HG02885 (cell line): ENCODE measurements around the gene TMEM131L.
A peak's percentile ranks its signal among the peaks of the same experiment; 100 is the strongest.

Source experiments
- ATAC-seq: cut with Tn5 transposase; IDR thresholded peaks from one replicate; pipeline ENCODE4 v1.9.1; 2021; ENCODE audit warnings: mild to moderate bottlenecking; ENCODE audit not compliant: unreplicated experiment, poor library complexity

Gene TMEM131L

GRCh38 chr4:153472122-153473037 is 6.2 kb downstream of the TMEM131L start:
- ATAC-seq, result peak; percentile 49

- ATAC-seq, result no peak
These were observed 8.1 kb downstream of the TMEM131L start for GRCh38 chr4:153474251-153474650.

DNA sequence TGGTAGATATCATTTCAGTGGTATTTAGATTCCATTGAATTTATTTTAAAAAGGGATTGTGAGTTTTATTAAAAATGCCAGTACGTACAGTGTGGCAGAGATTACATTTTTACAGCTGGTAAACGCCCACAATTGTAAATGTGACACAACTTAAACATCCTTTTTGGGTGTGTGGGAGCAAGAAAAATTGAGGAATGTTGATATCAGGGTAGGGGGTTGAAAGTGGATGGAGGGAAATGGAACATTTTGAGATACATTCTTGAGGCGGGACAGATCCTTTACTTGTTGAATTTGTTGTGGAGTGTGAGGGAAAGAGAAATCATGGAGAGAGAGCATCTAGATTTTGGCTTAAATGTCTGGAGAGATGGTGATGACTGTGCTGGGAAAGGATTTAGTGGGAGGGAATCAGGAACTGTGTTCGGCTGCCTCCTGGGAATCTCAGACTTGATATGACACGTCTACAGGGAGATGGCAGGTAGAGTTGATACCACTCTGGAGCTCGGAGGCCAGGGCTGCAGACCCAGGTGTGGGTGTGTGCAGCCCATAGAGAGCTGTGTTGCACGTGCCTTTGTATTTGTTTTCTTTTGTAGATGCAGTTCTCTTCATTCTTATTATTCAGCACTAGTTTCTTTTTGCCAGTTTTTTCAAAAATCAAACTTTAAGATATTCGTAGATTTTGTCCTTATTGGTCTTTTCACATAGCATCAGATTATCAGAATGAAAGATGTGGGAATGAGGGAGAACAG is 10.8 kb downstream of the TMEM131L start:
- ATAC-seq, result no peak

GRCh38 chr4:153479101-153479500 is 12.9 kb downstream of the TMEM131L start:
- no peak for ATAC-seq

GRCh38 chr4:153480704-153481103 is 14.5 kb downstream of the TMEM131L start:
- no peak for ATAC-seq

DNA sequence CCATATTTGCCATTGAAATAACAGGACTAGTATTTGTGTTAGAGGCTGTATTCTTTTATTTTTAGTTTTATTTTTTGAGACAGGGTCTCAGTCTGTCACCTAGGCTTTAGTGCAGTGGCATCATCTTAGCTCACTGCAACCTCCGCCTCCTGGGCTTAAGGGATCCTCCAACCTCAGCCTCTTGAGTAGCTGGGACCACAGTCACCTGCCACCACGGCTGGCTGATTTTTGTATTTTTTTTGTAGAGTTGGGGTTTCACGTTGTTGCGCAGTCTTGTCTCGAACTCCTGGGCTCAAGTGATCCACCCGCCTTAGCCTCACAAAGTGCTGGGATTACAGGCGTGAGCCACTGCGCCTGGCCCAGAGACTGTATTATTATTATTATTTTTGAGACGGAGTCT is 15.3 kb downstream of the TMEM131L start:
- peak; percentile 28 for ATAC-seq

GRCh38 chr4:153483432-153484418 is 17.6 kb downstream of the TMEM131L start:
- no peak for ATAC-seq

- no peak for ATAC-seq
These were observed 19.2 kb downstream of the TMEM131L start for GRCh38 chr4:153485359-153485758.

GRCh38 chr4:153485860-153486259 is 19.7 kb downstream of the TMEM131L start:
- ATAC-seq, result no peak

- ATAC-seq, result no peak
These were observed 20.4 kb downstream of the TMEM131L start for GRCh38 chr4:153486281-153487151.

DNA sequence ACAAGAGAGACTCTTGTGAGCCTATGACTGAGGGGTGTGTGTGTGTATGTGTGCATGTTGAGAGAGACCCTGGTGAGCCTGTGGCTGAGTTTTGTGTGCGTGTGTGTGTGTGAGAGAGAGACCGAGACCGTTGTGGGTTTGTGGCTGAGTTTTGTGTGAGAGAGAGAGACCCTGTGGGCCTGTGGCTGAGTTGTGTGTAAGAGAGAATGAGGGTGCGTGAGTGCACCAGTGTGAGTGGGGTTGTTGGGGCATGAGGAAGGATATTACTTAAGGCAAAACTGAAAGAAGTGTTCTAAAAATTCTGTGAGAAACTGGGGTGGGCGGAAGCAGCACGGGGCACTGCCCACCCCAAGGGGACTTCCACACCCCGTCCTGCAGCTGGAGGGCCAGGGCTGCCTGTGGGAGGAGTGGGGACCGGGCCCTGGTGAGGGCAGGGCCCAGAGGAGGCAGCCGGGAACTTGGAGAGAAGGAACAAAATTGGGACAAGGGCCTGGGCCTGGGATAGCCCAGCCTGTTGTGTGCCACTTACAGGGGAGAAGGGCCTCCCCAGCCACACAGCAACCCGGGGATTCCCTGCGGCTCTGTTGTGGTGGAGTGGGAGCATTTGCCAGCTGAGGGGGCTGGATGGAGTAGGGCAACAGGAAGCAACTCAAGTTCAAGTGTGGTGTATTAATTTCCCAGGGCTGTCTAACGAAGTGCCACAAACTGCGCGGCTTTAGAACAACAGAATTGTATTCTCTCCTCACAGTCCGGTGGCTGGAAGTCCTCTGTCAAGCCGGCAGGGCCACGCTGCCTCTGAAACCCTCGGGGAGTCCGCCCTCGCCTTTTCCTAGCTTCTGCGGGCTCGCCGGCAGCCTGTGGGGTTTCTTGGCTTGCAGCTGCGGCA is 22.1 kb downstream of the TMEM131L start:
- ATAC-seq, result peak; percentile 52

DNA sequence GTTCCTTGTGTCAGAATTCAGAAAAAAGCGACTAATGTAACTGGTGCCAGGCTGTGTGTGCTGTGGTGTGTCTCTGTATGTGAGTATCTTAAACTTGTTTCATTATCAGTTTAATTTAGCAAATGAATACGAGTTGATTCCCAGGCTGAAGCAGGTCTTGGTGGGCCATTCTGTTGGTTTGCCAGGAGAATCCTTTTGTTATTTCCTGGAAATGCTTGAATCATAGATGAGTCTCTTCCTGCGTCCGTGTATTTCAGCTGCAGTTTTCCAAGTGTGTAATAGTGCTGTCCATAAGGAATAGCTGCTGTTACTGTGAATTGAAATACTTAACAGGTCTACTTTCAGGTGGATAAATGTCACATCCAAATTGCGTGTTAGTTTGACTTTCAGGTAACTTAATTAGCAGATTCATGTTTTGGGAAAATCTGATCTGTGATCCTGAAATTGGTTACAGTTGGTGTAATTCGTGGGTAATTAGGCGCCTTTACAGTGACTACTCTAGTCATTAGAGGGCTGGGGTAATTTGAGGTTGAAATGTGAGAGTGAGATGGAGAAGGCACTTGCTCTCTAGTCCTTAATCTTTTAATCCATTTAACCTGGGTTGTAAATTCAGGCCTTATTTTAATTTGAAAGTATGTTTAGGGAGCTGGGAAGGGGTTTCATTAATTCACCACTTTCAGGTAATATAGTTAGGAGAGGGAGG is 23.8 kb downstream of the TMEM131L start:
- no peak for ATAC-seq

DNA sequence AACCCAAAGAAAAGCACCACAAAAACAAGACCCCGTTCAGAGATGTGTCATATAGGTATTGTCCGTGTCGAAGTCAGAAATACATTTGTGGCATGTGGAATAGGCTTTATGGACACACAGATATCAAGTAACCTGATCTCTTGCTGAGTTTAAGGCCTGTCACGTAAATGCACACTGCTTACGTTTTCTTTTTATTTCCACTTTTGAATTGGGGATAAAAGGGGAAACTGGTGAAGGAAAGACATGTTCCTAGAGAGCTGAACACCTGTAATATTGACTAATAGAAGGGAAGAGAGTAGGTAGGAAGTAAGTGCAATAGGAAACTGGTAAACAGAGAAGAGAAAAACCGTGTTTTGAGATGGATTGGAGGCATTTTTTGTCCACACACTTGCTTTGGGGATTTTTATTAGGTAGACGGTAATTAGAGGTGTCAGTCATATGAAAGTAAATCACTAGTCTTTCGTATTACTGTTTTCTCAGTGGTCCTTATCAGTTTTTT is 24.9 kb downstream of the TMEM131L start:
- ATAC-seq, result no peak

DNA sequence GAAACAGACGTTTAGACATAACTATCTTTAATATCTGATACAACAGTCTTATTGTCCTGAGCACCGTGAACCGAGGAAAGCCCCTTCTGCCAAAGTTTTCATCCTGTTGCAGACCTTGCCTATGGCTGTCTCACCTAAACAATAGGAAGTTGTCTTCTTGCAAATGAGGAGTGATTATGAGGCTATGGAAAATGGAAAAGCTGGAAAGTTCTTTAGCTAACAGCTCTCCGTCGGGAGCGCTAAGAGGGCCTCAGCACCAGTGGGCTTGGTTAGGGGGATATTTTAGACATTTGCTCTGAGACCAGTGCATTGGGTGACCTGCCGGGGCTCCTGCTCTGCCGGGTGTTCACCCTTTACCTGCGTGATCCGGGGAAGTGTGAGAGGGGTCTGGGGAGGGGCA is 28.4 kb downstream of the TMEM131L start:
- no peak for ATAC-seq

- ATAC-seq, result no peak
These were observed 29.5 kb downstream of the TMEM131L start for GRCh38 chr4:153495480-153496193.

- ATAC-seq, result peak; percentile 45
These were observed 31.0 kb downstream of the TMEM131L start for GRCh38 chr4:153497091-153497531.
